ENCODE measurements around the gene MGAT5. TPM values are rescaled to one million over a fixed set of nuclear protein-coding genes. Genes with fewer than 3 reads are reported as not detected.

Gene MGAT5
- polyA plus RNA-seq, 4 donors: 5.6 to 27.4 (median 12.3) TPM

DNA sequence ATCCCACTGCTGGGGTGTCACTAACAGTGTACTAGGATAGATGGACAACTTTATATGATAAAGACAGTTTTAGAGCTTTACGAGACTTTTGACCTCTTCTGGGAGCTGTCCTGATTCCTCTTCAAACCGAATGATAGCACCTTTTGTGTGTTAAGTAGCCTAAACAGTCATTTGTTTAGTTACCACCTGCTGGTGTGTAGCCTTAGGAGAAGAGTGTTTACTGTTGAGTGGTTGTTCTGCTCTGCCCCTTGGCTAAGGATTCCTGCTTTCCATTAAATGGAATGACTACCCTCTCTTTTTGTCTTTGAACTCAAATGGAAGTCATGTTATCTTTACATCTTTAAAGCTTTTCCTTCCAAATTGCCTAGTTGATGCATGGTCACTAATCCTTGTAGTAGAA lies 28.0 kb upstream of the MGAT5 start:
- Histone ChIP-seq H3K4me3 (ENCODE audit: low read depth in 1 of 3, low read length in 3 of 3) (no peak overlapping the region), H3K27me3 (ENCODE audit: control insufficient read depth in 3 of 3, insufficient read depth in 3 of 3, low read length in 3 of 3) (no peaks in the 10 kb centered on the region), H3K9me3 (ENCODE audit: control insufficient read depth in 2 of 2, insufficient read depth in 1 of 2, low read depth in 1 of 2, low read length in 1 of 2) (peaks cover 0 to 13% of the 10 kb centered on the region in 2 donors), H3K4me1 (ENCODE audit: control insufficient read depth in 3 of 3, insufficient read depth in 2 of 3, low read depth in 1 of 3, low read length in 2 of 3) (peaks cover 0 to 3% (median 0%) of the 10 kb centered on the region in 3 donors), H3K36me3 (ENCODE audit: control insufficient read depth in 3 of 3, insufficient read depth in 2 of 3, low read depth in 1 of 3, low read length in 3 of 3) (peaks cover 0 to 2% (median 0%) of the 10 kb centered on the region in 3 donors), H3K27ac (ENCODE audit: low read depth in 1 of 3, low read length in 2 of 3) (no peak overlapping the region)
- FAIRE-seq (no peak), DNase-seq (no peak)
- 53 to 68% (median 63%) methylated on average over 2 of the region's 2 CpGs for WGBS, 3 donors

DNA sequence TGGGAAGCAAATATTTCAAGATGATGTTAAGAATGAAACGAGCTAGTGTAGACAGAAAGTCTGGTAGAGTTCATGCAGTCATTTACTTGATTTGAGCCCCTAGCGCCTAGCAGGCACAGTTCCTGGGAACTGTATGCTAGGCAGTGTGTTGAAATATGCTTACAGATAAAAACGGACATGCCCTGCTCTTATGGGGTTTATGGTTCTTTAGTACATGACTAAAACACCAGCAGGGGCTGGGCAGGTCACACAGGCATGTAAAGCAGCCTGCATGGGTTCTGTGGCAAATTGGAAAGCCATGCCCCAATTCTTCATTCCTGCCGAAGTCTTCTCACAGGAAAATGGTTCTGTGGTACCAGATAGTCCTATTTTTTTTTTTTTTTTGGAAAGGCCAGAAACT lies 27.3 kb upstream of the MGAT5 start:
- Histone ChIP-seq H3K36me3 (ENCODE audit: control insufficient read depth in 3 of 3, insufficient read depth in 2 of 3, low read depth in 1 of 3, low read length in 3 of 3) (peaks cover 0 to 2% (median 0%) of the 10 kb centered on the region in 3 donors), H3K4me1 (ENCODE audit: control insufficient read depth in 3 of 3, insufficient read depth in 2 of 3, low read depth in 1 of 3, low read length in 2 of 3) (peaks cover 0 to 6% (median under 1%) of the 10 kb centered on the region in 3 donors), H3K9me3 (ENCODE audit: control insufficient read depth in 2 of 2, insufficient read depth in 1 of 2, low read depth in 1 of 2, low read length in 1 of 2) (peaks cover 0 to 13% of the 10 kb centered on the region in 2 donors), H3K27me3 (ENCODE audit: control insufficient read depth in 3 of 3, insufficient read depth in 3 of 3, low read length in 3 of 3) (no peaks in the 10 kb centered on the region), H3K4me3 (ENCODE audit: low read depth in 1 of 3, low read length in 3 of 3) (no peak overlapping the region), H3K27ac (ENCODE audit: low read depth in 1 of 3, low read length in 2 of 3) (no peak overlapping the region)
- WGBS, 3 donors: 65 to 68% (median 68%) methylated on average over 4 of the region's 4 CpGs
- FAIRE-seq: no peak
- DNase-seq: no peak

DNA sequence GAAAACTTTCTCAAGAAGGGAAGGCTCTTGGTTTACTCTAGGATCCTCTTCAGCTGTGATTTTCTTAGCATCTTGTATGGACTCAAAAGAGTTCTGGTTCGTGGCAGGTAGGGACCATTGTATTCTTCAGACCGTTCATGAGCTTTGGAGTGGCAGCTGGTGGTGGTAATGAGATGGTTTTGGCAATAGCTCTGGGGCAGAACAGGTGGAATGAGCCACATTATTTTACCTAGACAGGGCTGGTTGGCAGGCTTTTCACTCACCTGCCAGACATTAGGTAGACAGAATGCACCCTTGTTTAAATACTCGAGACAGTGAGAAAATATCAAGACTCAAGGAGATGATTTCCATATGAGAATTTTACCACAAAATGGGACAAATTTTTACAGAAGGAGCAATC lies 26.2 kb upstream of the MGAT5 start:
- H3K36me3 ChIP-seq (ENCODE audit: control insufficient read depth in 3 of 3, insufficient read depth in 2 of 3, low read depth in 1 of 3, low read length in 3 of 3): peaks cover 0 to 2% (median 0%) of the 10 kb centered on the region in 3 donors
- WGBS, 3 donors: 50 to 94% (median 77%) methylated on average over 3 of the region's 3 CpGs
- H3K27me3 ChIP-seq (ENCODE audit: control insufficient read depth in 3 of 3, insufficient read depth in 3 of 3, low read length in 3 of 3): no peaks in the 10 kb centered on the region
- FAIRE-seq (no peak), DNase-seq (no peak)
- H3K9me3 ChIP-seq (ENCODE audit: control insufficient read depth in 2 of 2, insufficient read depth in 1 of 2, low read depth in 1 of 2, low read length in 1 of 2): peaks cover 0 to 13% of the 10 kb centered on the region in 2 donors
- no peak overlapping the region for H3K4me3 ChIP-seq (ENCODE audit: low read depth in 1 of 3, low read length in 3 of 3)
- peaks cover 0 to 7% (median 6%) of the 10 kb centered on the region in 3 donors for H3K4me1 ChIP-seq (ENCODE audit: control insufficient read depth in 3 of 3, insufficient read depth in 2 of 3, low read depth in 1 of 3, low read length in 2 of 3)
- H3K27ac ChIP-seq (ENCODE audit: low read depth in 1 of 3, low read length in 2 of 3): no peak overlapping the region

DNA sequence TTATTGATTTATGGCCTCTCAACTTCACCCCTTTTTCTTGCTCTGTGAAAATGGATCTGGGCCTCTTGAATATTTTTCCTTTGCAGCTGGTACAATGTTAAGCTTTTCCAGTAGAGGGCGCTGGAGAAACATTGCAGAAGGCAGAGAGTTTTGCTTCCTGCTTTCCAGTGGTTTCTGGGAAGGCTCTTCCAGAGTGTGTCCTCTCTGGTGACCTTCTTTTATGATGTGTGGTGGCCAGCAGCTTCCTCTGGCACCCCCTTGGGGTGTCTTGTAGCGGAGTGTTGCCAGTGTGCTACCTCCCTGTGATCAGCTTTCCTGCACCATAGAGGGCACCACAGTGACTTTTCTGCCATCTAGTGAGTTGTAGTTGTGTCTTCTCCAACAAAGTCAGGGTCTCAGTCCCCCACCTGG lies 25.4 kb upstream of the MGAT5 start:
- peaks cover 0 to 4% (median 0%) of the 10 kb centered on the region in 3 donors for H3K36me3 ChIP-seq (ENCODE audit: control insufficient read depth in 3 of 3, insufficient read depth in 2 of 3, low read depth in 1 of 3, low read length in 3 of 3)
- H3K9me3 ChIP-seq (ENCODE audit: control insufficient read depth in 2 of 2, insufficient read depth in 1 of 2, low read depth in 1 of 2, low read length in 1 of 2): peaks cover 0 to 13% of the 10 kb centered on the region in 2 donors
- FAIRE-seq: no peak
- peaks cover under 1 to 9% (median 6%) of the 10 kb centered on the region in 3 donors for H3K4me1 ChIP-seq (ENCODE audit: control insufficient read depth in 3 of 3, insufficient read depth in 2 of 3, low read depth in 1 of 3, low read length in 2 of 3)
- no peak for DNase-seq
- 69 to 77% (median 72%) methylated on average over 2 of the region's 2 CpGs for WGBS, 3 donors
- H3K27ac ChIP-seq (ENCODE audit: low read depth in 1 of 3, low read length in 2 of 3): no peak overlapping the region
- H3K27me3 ChIP-seq (ENCODE audit: control insufficient read depth in 3 of 3, insufficient read depth in 3 of 3, low read length in 3 of 3): no peaks in the 10 kb centered on the region
- H3K4me3 ChIP-seq (ENCODE audit: low read depth in 1 of 3, low read length in 3 of 3): no peak overlapping the region

DNA sequence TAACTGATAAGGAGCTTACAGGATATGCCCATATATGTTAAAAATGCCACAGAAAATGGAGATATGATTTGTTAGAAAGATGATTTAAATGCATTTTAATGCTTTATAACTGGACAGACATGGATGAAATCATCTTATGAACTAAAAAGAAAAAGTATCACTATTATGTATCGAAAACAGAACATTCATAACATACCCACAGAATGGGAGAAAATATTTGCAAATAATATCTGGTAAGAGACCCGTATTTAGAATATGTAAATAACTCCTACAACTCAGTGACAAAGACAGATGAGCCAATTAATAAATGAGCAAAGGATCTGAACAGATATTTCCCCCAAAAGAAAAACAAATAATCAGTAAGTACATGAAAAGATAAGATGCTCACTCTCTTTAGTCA lies 24.3 kb upstream of the MGAT5 start:
- H3K27ac ChIP-seq (ENCODE audit: low read depth in 1 of 3, low read length in 2 of 3): no peak overlapping the region
- H3K27me3 ChIP-seq (ENCODE audit: control insufficient read depth in 3 of 3, insufficient read depth in 3 of 3, low read length in 3 of 3): no peaks in the 10 kb centered on the region
- FAIRE-seq (no peak), DNase-seq (no peak)
- H3K36me3 ChIP-seq (ENCODE audit: control insufficient read depth in 3 of 3, insufficient read depth in 2 of 3, low read depth in 1 of 3, low read length in 3 of 3): peaks cover 0 to 5% (median 0%) of the 10 kb centered on the region in 3 donors
- WGBS, 3 donors: 83 to 93% (median 87%) methylated on average over 2 of the region's 2 CpGs
- H3K9me3 ChIP-seq (ENCODE audit: control insufficient read depth in 2 of 2, insufficient read depth in 1 of 2, low read depth in 1 of 2, low read length in 1 of 2): peaks cover 0 to 13% of the 10 kb centered on the region in 2 donors
- no peak overlapping the region for H3K4me3 ChIP-seq (ENCODE audit: low read depth in 1 of 3, low read length in 3 of 3)
- H3K4me1 ChIP-seq (ENCODE audit: control insufficient read depth in 3 of 3, insufficient read depth in 2 of 3, low read depth in 1 of 3, low read length in 2 of 3): peaks cover 6 to 14% (median 9%) of the 10 kb centered on the region in 3 donors

DNA sequence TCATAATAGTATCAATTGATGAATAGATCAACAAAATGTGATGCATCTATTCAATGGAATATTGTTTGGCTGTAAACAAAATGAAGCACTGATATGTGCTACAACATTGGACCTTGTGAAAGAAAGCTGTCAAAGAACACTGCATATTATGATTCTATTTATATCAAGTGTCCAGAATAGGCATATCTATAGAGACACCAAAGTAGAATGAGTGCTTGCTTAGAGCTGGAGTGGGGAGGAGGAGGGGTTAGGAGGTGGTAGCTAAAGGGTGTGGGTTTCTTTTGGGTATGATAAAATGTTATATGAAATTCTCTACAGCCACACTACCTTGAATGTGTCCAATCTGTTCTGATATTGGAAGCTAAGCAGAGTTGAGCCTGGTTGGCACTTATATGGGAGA lies 23.0 kb upstream of the MGAT5 start:
- H3K9me3 ChIP-seq (ENCODE audit: control insufficient read depth in 2 of 2, insufficient read depth in 1 of 2, low read depth in 1 of 2, low read length in 1 of 2): peaks cover 0 to 13% of the 10 kb centered on the region in 2 donors
- FAIRE-seq (no peak), DNase-seq (no peak)
- peaks cover 0 to 5% (median 0%) of the 10 kb centered on the region in 3 donors for H3K36me3 ChIP-seq (ENCODE audit: control insufficient read depth in 3 of 3, insufficient read depth in 2 of 3, low read depth in 1 of 3, low read length in 3 of 3)
- no peaks in the 10 kb centered on the region for H3K27me3 ChIP-seq (ENCODE audit: control insufficient read depth in 3 of 3, insufficient read depth in 3 of 3, low read length in 3 of 3)
- H3K4me1 ChIP-seq (ENCODE audit: control insufficient read depth in 3 of 3, insufficient read depth in 2 of 3, low read depth in 1 of 3, low read length in 2 of 3): peaks cover 11 to 21% (median 14%) of the 10 kb centered on the region in 3 donors
- H3K4me3 ChIP-seq (ENCODE audit: low read depth in 1 of 3, low read length in 3 of 3): no peak overlapping the region
- no peak overlapping the region for H3K27ac ChIP-seq (ENCODE audit: low read depth in 1 of 3, low read length in 2 of 3)

DNA sequence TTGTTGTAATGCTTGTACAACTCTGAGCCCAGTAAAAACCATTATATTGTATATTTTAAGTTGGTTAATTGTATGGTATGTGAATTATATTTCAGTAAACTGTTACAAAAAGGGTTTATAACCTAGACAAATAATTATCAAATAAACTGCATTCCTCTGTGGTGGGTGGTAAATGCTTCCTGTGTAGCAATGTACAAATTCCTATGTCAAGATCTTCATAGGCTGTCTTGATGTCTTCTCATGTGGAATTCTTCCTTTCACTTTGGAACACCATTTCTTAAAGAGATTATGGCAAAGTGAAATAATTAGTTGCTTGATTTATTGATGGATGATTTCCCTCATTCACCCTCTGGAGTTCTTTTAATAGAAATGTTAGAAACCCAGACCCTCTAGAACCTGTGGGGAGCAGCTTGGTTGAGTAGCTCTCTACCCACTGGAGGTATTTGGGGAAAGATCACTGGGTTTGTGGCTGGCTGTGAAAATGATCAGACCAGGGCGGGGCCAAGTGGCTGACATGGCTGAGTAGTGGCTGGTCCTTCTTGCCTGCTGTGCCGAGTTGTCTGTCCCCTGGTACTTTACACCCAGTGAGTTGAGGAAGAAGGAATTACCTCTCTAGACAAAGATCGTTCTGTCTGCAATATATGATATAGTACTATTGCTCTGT lies 22.4 kb upstream of the MGAT5 start:
- H3K4me1 ChIP-seq (ENCODE audit: control insufficient read depth in 3 of 3, insufficient read depth in 2 of 3, low read depth in 1 of 3, low read length in 2 of 3): peaks cover 11 to 26% (median 14%) of the 10 kb centered on the region in 3 donors
- DNase-seq (no peak), FAIRE-seq (no peak)
- H3K36me3 ChIP-seq (ENCODE audit: control insufficient read depth in 3 of 3, insufficient read depth in 2 of 3, low read depth in 1 of 3, low read length in 3 of 3): peaks cover 0 to 5% (median 0%) of the 10 kb centered on the region in 3 donors
- H3K27me3 ChIP-seq (ENCODE audit: control insufficient read depth in 3 of 3, insufficient read depth in 3 of 3, low read length in 3 of 3): no peaks in the 10 kb centered on the region
- no peak overlapping the region for H3K4me3 ChIP-seq (ENCODE audit: low read depth in 1 of 3, low read length in 3 of 3)
- WGBS, 3 donors: 73 to 81% (median 77%) methylated on average over 3 of the region's 3 CpGs
- peaks cover 0 to 13% of the 10 kb centered on the region in 2 donors for H3K9me3 ChIP-seq (ENCODE audit: control insufficient read depth in 2 of 2, insufficient read depth in 1 of 2, low read depth in 1 of 2, low read length in 1 of 2)
- peak overlapping the region in 2 of 3 donors; percentile 6 to 44 for H3K27ac ChIP-seq (ENCODE audit: low read depth in 1 of 3, low read length in 2 of 3)

DNA sequence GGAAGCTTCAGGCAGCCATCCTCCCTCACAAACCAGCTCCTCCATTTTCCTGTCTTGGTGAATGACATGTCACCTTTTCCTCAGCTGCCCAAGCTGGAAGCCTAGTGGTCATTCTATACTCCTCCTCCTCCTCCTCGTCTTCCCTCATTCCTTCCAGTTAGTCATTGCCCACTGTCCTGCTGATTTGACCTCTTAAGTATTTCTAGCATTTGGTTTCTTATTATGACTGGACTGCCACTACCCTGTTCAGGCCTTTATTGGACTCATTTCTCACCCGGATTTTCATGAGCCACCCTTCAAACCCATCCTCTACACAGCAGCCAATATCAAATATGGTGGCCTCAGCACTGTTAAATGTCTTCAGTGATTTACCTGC lies 21.9 kb upstream of the MGAT5 start:
- H3K27me3 ChIP-seq (ENCODE audit: control insufficient read depth in 3 of 3, insufficient read depth in 3 of 3, low read length in 3 of 3): no peaks in the 10 kb centered on the region
- peaks cover 0 to 13% of the 10 kb centered on the region in 2 donors for H3K9me3 ChIP-seq (ENCODE audit: control insufficient read depth in 2 of 2, insufficient read depth in 1 of 2, low read depth in 1 of 2, low read length in 1 of 2)
- H3K27ac ChIP-seq (ENCODE audit: low read depth in 1 of 3, low read length in 2 of 3): peak overlapping the region in 2 of 3 donors; percentile 6 to 44
- DNase-seq (no peak), FAIRE-seq (no peak)
- no peak overlapping the region for H3K4me3 ChIP-seq (ENCODE audit: low read depth in 1 of 3, low read length in 3 of 3)
- WGBS, 3 donors: 78 to 81% (median 78%) methylated on average over 2 of the region's 2 CpGs
- peaks cover 0 to 5% (median 0%) of the 10 kb centered on the region in 3 donors for H3K36me3 ChIP-seq (ENCODE audit: control insufficient read depth in 3 of 3, insufficient read depth in 2 of 3, low read depth in 1 of 3, low read length in 3 of 3)
- H3K4me1 ChIP-seq (ENCODE audit: control insufficient read depth in 3 of 3, insufficient read depth in 2 of 3, low read depth in 1 of 3, low read length in 2 of 3): peaks cover 11 to 27% (median 14%) of the 10 kb centered on the region in 3 donors

All from small intestine (tissue), 7 donors.